OCI-LY1 (cell line): Measurements from ENCODE around the gene ADIPOR1.

Experiments
- H2AFZ ChIP-seq: fragments of 200-600 bp; sonication (generic), shearing (Covaris generic); 2 replicates; pipeline ENCODE4 v1.6.0; 2014; ENCODE audit warnings: antibody characterized with exemption, mild to moderate bottlenecking, low read length
- H3F3A ChIP-seq: fragments of 200-600 bp; sonication (generic), shearing (Covaris generic); 2 replicates; pipeline ENCODE4 v1.6.0; 2014; ENCODE audit warnings: mild to moderate bottlenecking, antibody characterized with exemption, low read length, moderate library complexity; ENCODE audit not compliant: insufficient read depth
- H3K27ac ChIP-seq: fragments of 200-600 bp; sonication (generic); 2 replicates; pipeline ENCODE4 v1.5.1; 2014; ENCODE audit warnings: low read length, mixed run types, mild to moderate bottlenecking, low read depth; ENCODE audit not compliant: poor library complexity, severe bottlenecking
- H3K27me3 ChIP-seq: fragments of 200-600 bp; sonication (generic); 2 replicates; pipeline ENCODE4 v1.6.0; 2014; ENCODE audit warnings: antibody characterized with exemption, mild to moderate bottlenecking, low read length, moderate library complexity; ENCODE audit not compliant: insufficient read depth
- H3K36me3 ChIP-seq: fragments of 200-600 bp; sonication (generic); 2 replicates; pipeline ENCODE4 v1.6.1; 2014; ENCODE audit warnings: mild to moderate bottlenecking, antibody characterized with exemption, low read length, moderate library complexity, mixed read lengths; ENCODE audit not compliant: insufficient read depth
- H3K4me1 ChIP-seq: fragments of 200-600 bp; sonication (generic); 2 replicates; pipeline ENCODE4 v1.5.1; 2014; ENCODE audit warnings: mild to moderate bottlenecking, low read length, moderate library complexity; ENCODE audit not compliant: insufficient read depth, severe bottlenecking
- H3K4me2 ChIP-seq: fragments of 200-600 bp; sonication (generic), shearing (Covaris generic); 2 replicates; pipeline ENCODE4 v1.6.1; 2014; ENCODE audit warnings: low read length
- H3K4me3 ChIP-seq: fragments of 200-600 bp; sonication (generic); 2 replicates; pipeline ENCODE4 v1.5.1; 2014; ENCODE audit warnings: low read length, low read depth, mild to moderate bottlenecking, mixed read lengths; ENCODE audit not compliant: poor library complexity, severe bottlenecking
- H3K79me2 ChIP-seq: fragments of 200-600 bp; shearing (Covaris generic); 2 replicates; pipeline ENCODE4 v1.6.1; 2016; ENCODE audit warnings: mixed run types, low read length, mixed read lengths; ENCODE audit not compliant: insufficient read depth
- H3K9ac ChIP-seq: fragments of 200-600 bp; sonication (generic), shearing (Covaris generic); 2 replicates; pipeline ENCODE4 v1.6.1; 2014; ENCODE audit warnings: mild to moderate bottlenecking, low read length, mixed read lengths
- H3K9me2 ChIP-seq: fragments of 200-600 bp; sonication (generic), shearing (Covaris generic); 2 replicates; pipeline ENCODE4 v1.6.1; 2014; ENCODE audit warnings: low read depth, mild to moderate bottlenecking, low read length, mixed read lengths
- H3K9me3 ChIP-seq: fragments of 200-600 bp; shearing (Covaris generic); 2 replicates; pipeline ENCODE4 v1.6.1; 2014; ENCODE audit warnings: low read length, mixed read lengths
- H4K20me1 ChIP-seq: fragments of 200-600 bp; sonication (generic), shearing (Covaris generic); 2 replicates; pipeline ENCODE4 v1.6.0; 2016; ENCODE audit warnings: mild to moderate bottlenecking, low read length; ENCODE audit not compliant: insufficient read depth
- EZH2 ChIP-seq: fragments of 200-600 bp; sonication (generic), shearing (Covaris generic); IDR thresholded peaks from 2 replicates; pipeline ENCODE4 v1.8.0; 2017; ENCODE audit warnings: borderline replicate concordance, mixed run types, mild to moderate bottlenecking, antibody characterized with exemption, low read length, moderate library complexity, mixed read lengths
- TF ChIP-seq, protein P1 (sequence below): fragments of 200-600 bp; sonication (generic), shearing (Covaris generic); IDR thresholded peaks from 2 replicates; pipeline ENCODE4 v1.5.1; 2017; ENCODE audit warnings: mild to moderate bottlenecking, antibody characterized with exemption, low read length, moderate library complexity, mixed read lengths

Gene ADIPOR1

GRCh38 chr1:202956969-202957368 is 1.1 kb downstream of the ADIPOR1 start:
- Histone ChIP-seq H3K9me3 (no peaks in the 10 kb centered on the region), H3K4me3 (peak overlapping the region; percentile 93), H3K9ac (peak overlapping the region; percentile 83), H3K27me3 (no peaks in the 10 kb centered on the region), H3F3A (no peaks in the 10 kb centered on the region), H3K9me2 (no peaks in the 10 kb centered on the region), H3K27ac (no peak overlapping the region), H4K20me1 (no peaks in the 10 kb centered on the region), H3K4me2 (peak overlapping the region; percentile 82), H2AFZ (no peak overlapping the region), H3K79me2 (peaks cover 52% of the 10 kb centered on the region), H3K36me3 (0 out of 2 replicates have a peak, but pooled peaks cover under 1% of the 10 kb centered on the region), H3K4me1 (peaks cover 30% of the 10 kb centered on the region)
- no peak for TF ChIP-seq EZH2
- TF ChIP-seq, protein P1, sequence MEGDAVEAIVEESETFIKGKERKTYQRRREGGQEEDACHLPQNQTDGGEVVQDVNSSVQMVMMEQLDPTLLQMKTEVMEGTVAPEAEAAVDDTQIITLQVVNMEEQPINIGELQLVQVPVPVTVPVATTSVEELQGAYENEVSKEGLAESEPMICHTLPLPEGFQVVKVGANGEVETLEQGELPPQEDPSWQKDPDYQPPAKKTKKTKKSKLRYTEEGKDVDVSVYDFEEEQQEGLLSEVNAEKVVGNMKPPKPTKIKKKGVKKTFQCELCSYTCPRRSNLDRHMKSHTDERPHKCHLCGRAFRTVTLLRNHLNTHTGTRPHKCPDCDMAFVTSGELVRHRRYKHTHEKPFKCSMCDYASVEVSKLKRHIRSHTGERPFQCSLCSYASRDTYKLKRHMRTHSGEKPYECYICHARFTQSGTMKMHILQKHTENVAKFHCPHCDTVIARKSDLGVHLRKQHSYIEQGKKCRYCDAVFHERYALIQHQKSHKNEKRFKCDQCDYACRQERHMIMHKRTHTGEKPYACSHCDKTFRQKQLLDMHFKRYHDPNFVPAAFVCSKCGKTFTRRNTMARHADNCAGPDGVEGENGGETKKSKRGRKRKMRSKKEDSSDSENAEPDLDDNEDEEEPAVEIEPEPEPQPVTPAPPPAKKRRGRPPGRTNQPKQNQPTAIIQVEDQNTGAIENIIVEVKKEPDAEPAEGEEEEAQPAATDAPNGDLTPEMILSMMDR, result no peak

DNA sequence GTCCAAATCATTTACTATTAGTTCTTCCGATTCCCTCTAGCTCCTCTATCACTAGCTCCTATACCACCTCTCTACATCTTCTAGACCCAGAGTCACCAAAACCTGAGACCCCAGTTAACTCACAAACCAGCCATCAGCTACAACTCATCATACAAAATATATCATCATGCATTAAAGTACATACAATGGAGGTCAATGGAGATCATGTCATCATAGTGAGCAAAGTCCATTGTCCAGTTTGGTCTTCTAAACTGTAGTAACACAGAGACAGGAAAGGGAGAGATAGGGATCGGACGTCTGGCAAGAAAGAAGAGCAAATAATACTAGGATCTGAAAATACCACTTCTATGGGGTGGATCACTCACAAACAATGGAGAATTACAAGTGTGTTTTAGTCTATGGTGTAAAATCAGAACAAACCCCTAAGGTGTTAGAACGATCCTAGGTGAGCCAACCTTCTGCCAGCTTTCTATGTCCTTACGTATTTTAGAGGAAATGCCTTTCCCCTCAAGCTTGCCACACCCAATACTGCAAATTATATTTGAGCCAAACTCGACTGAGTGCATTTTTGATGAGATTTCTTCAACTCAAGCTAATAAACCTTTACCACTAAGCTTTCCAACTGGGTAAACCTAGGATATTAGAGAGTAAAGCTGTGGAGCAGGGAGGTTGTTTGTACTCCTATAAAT is 3.9 kb downstream of the ADIPOR1 start:
- no peaks in the 10 kb centered on the region for H3K9me2 ChIP-seq
- peaks cover 19% of the 10 kb centered on the region for H3K36me3 ChIP-seq
- H3K9ac ChIP-seq, result no peak overlapping the region
- no peaks in the 10 kb centered on the region for H3K27me3 ChIP-seq
- H3K4me2 ChIP-seq, result no peak overlapping the region
- no peaks in the 10 kb centered on the region for H3K9me3 ChIP-seq
- no peak overlapping the region for H3K27ac ChIP-seq
- no peaks in the 10 kb centered on the region for H3F3A ChIP-seq
- no peak overlapping the region for H2AFZ ChIP-seq
- peaks cover 54% of the 10 kb centered on the region for H3K79me2 ChIP-seq
- H3K4me3 ChIP-seq, result no peak overlapping the region
- peaks cover 30% of the 10 kb centered on the region for H3K4me1 ChIP-seq
- no peaks in the 10 kb centered on the region for H4K20me1 ChIP-seq
- TF ChIP-seq, protein P1, result no peak
- TF ChIP-seq EZH2, result no peak

GRCh38 chr1:202953392-202953791 is 4.7 kb downstream of the ADIPOR1 start:
- Histone ChIP-seq H3K4me3 (no peak overlapping the region), H3K4me1 (peaks cover 23% of the 10 kb centered on the region), H3K9me2 (no peaks in the 10 kb centered on the region), H3K79me2 (peaks cover 54% of the 10 kb centered on the region), H3K9me3 (no peaks in the 10 kb centered on the region), H3K27me3 (no peaks in the 10 kb centered on the region), H2AFZ (no peak overlapping the region), H4K20me1 (no peaks in the 10 kb centered on the region), H3K9ac (no peak overlapping the region), H3K4me2 (no peak overlapping the region), H3K27ac (no peak overlapping the region), H3F3A (no peaks in the 10 kb centered on the region), H3K36me3 (peaks cover 26% of the 10 kb centered on the region)
- no peak for TF ChIP-seq EZH2
- TF ChIP-seq, protein P1, result no peak
